ENCODE data around the gene ZDHHC7.
A peak's percentile ranks its signal among the peaks of the same experiment; 100 is the strongest.

ZDHHC7 gene

GRCh38 chr16:85018529-85019236, 7.3 kb upstream of the ZDHHC7 start:
- Mint-ChIP-seq H3K36me3 (ENCODE audit: low read depth) (no peaks in the 10 kb centered on the region), H3K4me1 (ENCODE audit: low read depth) (peaks cover 4% of the 10 kb centered on the region), H3K27me3 (ENCODE audit: low read depth) (peaks cover 24% of the 10 kb centered on the region), H3K9me3 (no peaks in the 10 kb centered on the region), H3K27ac (no peak overlapping the region), H3K4me3 (no peak overlapping the region)

- H3K27me3 Mint-ChIP-seq (ENCODE audit: low read depth), result peaks cover 24% of the 10 kb centered on the region
- no peaks in the 10 kb centered on the region for H3K9me3 Mint-ChIP-seq
- no peak overlapping the region for H3K4me3 Mint-ChIP-seq
- H3K36me3 Mint-ChIP-seq (ENCODE audit: low read depth), result no peaks in the 10 kb centered on the region
- peaks cover 4% of the 10 kb centered on the region for H3K4me1 Mint-ChIP-seq (ENCODE audit: low read depth)
- H3K27ac Mint-ChIP-seq, result no peak overlapping the region
Measured at GRCh38 chr16:85017633-85018032, 6.3 kb upstream of the ZDHHC7 start.

- Mint-ChIP-seq H3K36me3 (ENCODE audit: low read depth) (no peaks in the 10 kb centered on the region), H3K27ac (no peak overlapping the region), H3K4me3 (no peak overlapping the region), H3K4me1 (ENCODE audit: low read depth) (peaks cover 4% of the 10 kb centered on the region), H3K27me3 (ENCODE audit: low read depth) (peaks cover 24% of the 10 kb centered on the region), H3K9me3 (no peaks in the 10 kb centered on the region)
Measured at GRCh38 chr16:85017151-85017550, 5.8 kb upstream of the ZDHHC7 start.

- peaks cover 8% of the 10 kb centered on the region for H3K36me3 Mint-ChIP-seq (ENCODE audit: low read depth)
- H3K4me1 Mint-ChIP-seq (ENCODE audit: low read depth), result peaks cover 9% of the 10 kb centered on the region
- H3K27ac Mint-ChIP-seq, result no peak overlapping the region
- no peak overlapping the region for H3K4me3 Mint-ChIP-seq
- no peaks in the 10 kb centered on the region for H3K9me3 Mint-ChIP-seq
- peaks cover 20% of the 10 kb centered on the region for H3K27me3 Mint-ChIP-seq (ENCODE audit: low read depth)
Measured at GRCh38 chr16:85015481-85016187, 4.3 kb upstream of the ZDHHC7 start.

- peaks cover 11% of the 10 kb centered on the region for H3K36me3 Mint-ChIP-seq (ENCODE audit: low read depth)
- no peak overlapping the region for H3K27ac Mint-ChIP-seq
- no peak overlapping the region for H3K4me3 Mint-ChIP-seq
Measured at GRCh38 chr16:85014311-85014710, 3.0 kb upstream of the ZDHHC7 start.

GRCh38 chr16:85011846-85012284, 530 bp upstream of the ZDHHC7 start:
- Mint-ChIP-seq H3K4me3 (peak overlapping the region; percentile 99), H3K27ac (peak overlapping the region; percentile 99), H3K27me3 (ENCODE audit: low read depth) (peaks cover 10% of the 10 kb centered on the region), H3K36me3 (ENCODE audit: low read depth) (peaks cover 14% of the 10 kb centered on the region), H3K9me3 (no peaks in the 10 kb centered on the region), H3K4me1 (ENCODE audit: low read depth) (peaks cover 21% of the 10 kb centered on the region)

More at GRCh38 chr16:85014311-85014710, 3.0 kb upstream of the ZDHHC7 start:
- H3K4me1 Mint-ChIP-seq (ENCODE audit: low read depth), result peaks cover 18% of the 10 kb centered on the region
- H3K27me3 Mint-ChIP-seq (ENCODE audit: low read depth), result peaks cover 10% of the 10 kb centered on the region
- H3K9me3 Mint-ChIP-seq, result no peaks in the 10 kb centered on the region

GRCh38 chr16:85010446-85010930, 847 bp downstream of the ZDHHC7 start:
- peak overlapping the region; percentile 99 for H3K27ac Mint-ChIP-seq
- peak overlapping the region; percentile 100 for H3K4me3 Mint-ChIP-seq
- peaks cover 18% of the 10 kb centered on the region for H3K36me3 Mint-ChIP-seq (ENCODE audit: low read depth)
- peaks cover 10% of the 10 kb centered on the region for H3K27me3 Mint-ChIP-seq (ENCODE audit: low read depth)
- no peaks in the 10 kb centered on the region for H3K9me3 Mint-ChIP-seq
- peaks cover 26% of the 10 kb centered on the region for H3K4me1 Mint-ChIP-seq (ENCODE audit: low read depth)

- Mint-ChIP-seq H3K4me3 (no peak overlapping the region), H3K9me3 (no peaks in the 10 kb centered on the region), H3K27ac (no peak overlapping the region), H3K36me3 (ENCODE audit: low read depth) (peaks cover 18% of the 10 kb centered on the region), H3K27me3 (ENCODE audit: low read depth) (no peaks in the 10 kb centered on the region), H3K4me1 (ENCODE audit: low read depth) (peaks cover 38% of the 10 kb centered on the region)
Measured at GRCh38 chr16:85008271-85008670, 3.1 kb downstream of the ZDHHC7 start.

- H3K27me3 Mint-ChIP-seq (ENCODE audit: low read depth), result no peaks in the 10 kb centered on the region
- no peak overlapping the region for H3K4me3 Mint-ChIP-seq
- H3K36me3 Mint-ChIP-seq (ENCODE audit: low read depth), result peaks cover 20% of the 10 kb centered on the region
- H3K4me1 Mint-ChIP-seq (ENCODE audit: low read depth), result peaks cover 40% of the 10 kb centered on the region
- no peak overlapping the region for H3K27ac Mint-ChIP-seq
- no peaks in the 10 kb centered on the region for H3K9me3 Mint-ChIP-seq
Measured at GRCh38 chr16:85007496-85008214, 3.7 kb downstream of the ZDHHC7 start.

- H3K4me3 Mint-ChIP-seq, result no peak overlapping the region
Measured at GRCh38 chr16:85006639-85007038, 4.7 kb downstream of the ZDHHC7 start.

GRCh38 chr16:85005285-85006069, 5.9 kb downstream of the ZDHHC7 start:
- Mint-ChIP-seq H3K27ac (no peak overlapping the region), H3K27me3 (ENCODE audit: low read depth) (no peaks in the 10 kb centered on the region), H3K4me3 (no peak overlapping the region), H3K36me3 (ENCODE audit: low read depth) (peaks cover 14% of the 10 kb centered on the region), H3K4me1 (ENCODE audit: low read depth) (peaks cover 44% of the 10 kb centered on the region), H3K9me3 (no peaks in the 10 kb centered on the region)

More at GRCh38 chr16:85006639-85007038, 4.7 kb downstream of the ZDHHC7 start:
- no peaks in the 10 kb centered on the region for H3K9me3 Mint-ChIP-seq
- H3K27me3 Mint-ChIP-seq (ENCODE audit: low read depth), result no peaks in the 10 kb centered on the region
- H3K27ac Mint-ChIP-seq, result no peak overlapping the region
- H3K4me1 Mint-ChIP-seq (ENCODE audit: low read depth), result peaks cover 46% of the 10 kb centered on the region
- H3K36me3 Mint-ChIP-seq (ENCODE audit: low read depth), result peaks cover 22% of the 10 kb centered on the region

GRCh38 chr16:85004587-85005205, 6.6 kb downstream of the ZDHHC7 start:
- H3K4me3 Mint-ChIP-seq, result no peak overlapping the region
- no peaks in the 10 kb centered on the region for H3K27me3 Mint-ChIP-seq (ENCODE audit: low read depth)
- H3K27ac Mint-ChIP-seq, result no peak overlapping the region
- peaks cover 11% of the 10 kb centered on the region for H3K36me3 Mint-ChIP-seq (ENCODE audit: low read depth)
- H3K4me1 Mint-ChIP-seq (ENCODE audit: low read depth), result peaks cover 37% of the 10 kb centered on the region
- no peaks in the 10 kb centered on the region for H3K9me3 Mint-ChIP-seq

- peaks cover 40% of the 10 kb centered on the region for H3K4me1 Mint-ChIP-seq (ENCODE audit: low read depth)
- H3K9me3 Mint-ChIP-seq, result no peaks in the 10 kb centered on the region
- H3K4me3 Mint-ChIP-seq, result no peak overlapping the region
- H3K27ac Mint-ChIP-seq, result no peak overlapping the region
- H3K27me3 Mint-ChIP-seq (ENCODE audit: low read depth), result no peaks in the 10 kb centered on the region
- H3K36me3 Mint-ChIP-seq (ENCODE audit: low read depth), result peaks cover 15% of the 10 kb centered on the region
Measured at GRCh38 chr16:85003725-85004586, 7.4 kb downstream of the ZDHHC7 start.
